Measurements from ENCODE around the gene LRP6. TPM values are rescaled to one million over a fixed set of nuclear protein-coding genes. Genes with fewer than 3 reads are reported as not detected.

LRP6 gene
- total RNA-seq, 1 experiment from 2014 or later = 62.4 TPM

DNA sequence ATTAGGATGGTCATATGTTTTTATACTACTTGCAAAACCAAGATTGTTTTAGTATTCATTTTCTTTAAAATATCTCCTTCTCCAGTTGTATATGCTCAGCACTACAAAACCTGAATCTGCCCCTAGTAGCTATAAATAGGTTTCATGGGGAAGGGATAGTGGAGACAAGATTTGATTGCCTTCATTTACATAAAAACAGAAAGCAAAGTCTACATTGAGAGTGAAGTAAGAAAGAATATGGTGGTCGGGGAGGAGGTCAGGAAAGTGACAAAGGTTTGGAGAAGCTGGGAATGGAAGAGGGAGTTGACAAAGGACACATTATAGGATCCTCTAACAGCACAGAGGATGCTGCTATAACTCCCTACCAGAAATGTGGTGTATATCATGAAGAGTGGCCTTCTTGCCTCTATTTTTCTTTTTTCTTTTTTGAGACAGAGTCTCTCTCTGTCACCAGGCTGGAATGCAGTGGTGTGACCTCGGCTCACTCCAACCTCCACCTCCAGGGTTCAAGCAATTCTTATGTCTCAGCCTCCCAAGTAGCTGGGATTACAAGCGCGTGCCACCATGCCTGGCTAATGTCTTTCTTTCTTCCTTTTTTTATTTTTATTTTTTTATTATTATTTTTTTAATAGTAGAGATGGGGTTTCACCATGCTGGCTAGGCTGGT is 6.6 kb upstream of the LRP6 start:
- Histone ChIP-seq H2BK20ac (ENCODE audit: low read depth, low read length, poor library complexity, severe bottlenecking) (no peak overlapping the region), H3T11ph (ENCODE audit: low read length) (no peak overlapping the region), H3K23ac (ENCODE audit: insufficient read length, low read depth, low read length) (no peak overlapping the region), H3K27ac (ENCODE audit: insufficient read length, low read depth, low read length) (no peak overlapping the region), H3K14ac (ENCODE audit: insufficient read depth, low read length) (no peak overlapping the region), H3K23me2 (ENCODE audit: insufficient read length, low read depth, low read length, poor library complexity, severe bottlenecking) (no peaks in the 10 kb centered on the region), H2AFZ (ENCODE audit: low read length) (no peak overlapping the region), H3K4ac (ENCODE audit: low read depth, low read length) (no peak overlapping the region), H4K20me1 (ENCODE audit: control insufficient read depth, insufficient read depth, insufficient read length) (no peaks in the 10 kb centered on the region), H4K8ac (replicated peaks; ENCODE audit: insufficient read length, low read depth, low read length) (no peak overlapping the region), H3K4me2 (ENCODE audit: insufficient read depth, insufficient read length, low read length) (no peak overlapping the region), H2BK5ac (ENCODE audit: insufficient read length, low read length) (no peak overlapping the region), H3K27me3 (ENCODE audit: insufficient read depth, low read length) (no peaks in the 10 kb centered on the region), H3K9me3 (ENCODE audit: control insufficient read depth, low read depth, low read length) (no peaks in the 10 kb centered on the region), H3K4me1 (ENCODE audit: insufficient read depth, low read length) (no peaks in the 10 kb centered on the region), H2BK120ac (ENCODE audit: low read depth, low read length, poor library complexity, severe bottlenecking) (no peak overlapping the region), H3K56ac (ENCODE audit: insufficient read length, low read depth, low read length) (no peak overlapping the region), H2BK12ac (ENCODE audit: insufficient read length, low read depth, low read length) (no peak overlapping the region), H3K18ac (ENCODE audit: insufficient read length, low read depth, low read length) (no peak overlapping the region), H2AK5ac (ENCODE audit: insufficient read length, low read length) (no peak overlapping the region), H3K9ac (ENCODE audit: extremely low read depth, insufficient read length, low read length) (no peak overlapping the region), H3K79me2 (ENCODE audit: insufficient read depth, low read length) (no peaks in the 10 kb centered on the region), H4K5ac (ENCODE audit: insufficient read length, low read depth, low read length) (no peak overlapping the region), H2BK15ac (ENCODE audit: low read depth, low read length) (no peak overlapping the region), H4K91ac (ENCODE audit: insufficient read length, low read depth, low read length) (no peak overlapping the region), H3K79me1 (ENCODE audit: insufficient read depth, low read depth, low read length, poor library complexity, severe bottlenecking) (no peaks in the 10 kb centered on the region)
- peaks cover 7 to 14% of the 10 kb centered on the region in 2 experiments; a peak in 4 of 5 replicates for H3K9me3 Mint-ChIP-seq
- peaks cover 16 to 18% of the 10 kb centered on the region in 2 experiments for H3K4me1 Mint-ChIP-seq
- H3K27ac Mint-ChIP-seq = peak overlapping the region in 1 of 3 experiments; percentile 41; a peak in 1 of 7 replicates
- TF ChIP-seq, protein P1, sequence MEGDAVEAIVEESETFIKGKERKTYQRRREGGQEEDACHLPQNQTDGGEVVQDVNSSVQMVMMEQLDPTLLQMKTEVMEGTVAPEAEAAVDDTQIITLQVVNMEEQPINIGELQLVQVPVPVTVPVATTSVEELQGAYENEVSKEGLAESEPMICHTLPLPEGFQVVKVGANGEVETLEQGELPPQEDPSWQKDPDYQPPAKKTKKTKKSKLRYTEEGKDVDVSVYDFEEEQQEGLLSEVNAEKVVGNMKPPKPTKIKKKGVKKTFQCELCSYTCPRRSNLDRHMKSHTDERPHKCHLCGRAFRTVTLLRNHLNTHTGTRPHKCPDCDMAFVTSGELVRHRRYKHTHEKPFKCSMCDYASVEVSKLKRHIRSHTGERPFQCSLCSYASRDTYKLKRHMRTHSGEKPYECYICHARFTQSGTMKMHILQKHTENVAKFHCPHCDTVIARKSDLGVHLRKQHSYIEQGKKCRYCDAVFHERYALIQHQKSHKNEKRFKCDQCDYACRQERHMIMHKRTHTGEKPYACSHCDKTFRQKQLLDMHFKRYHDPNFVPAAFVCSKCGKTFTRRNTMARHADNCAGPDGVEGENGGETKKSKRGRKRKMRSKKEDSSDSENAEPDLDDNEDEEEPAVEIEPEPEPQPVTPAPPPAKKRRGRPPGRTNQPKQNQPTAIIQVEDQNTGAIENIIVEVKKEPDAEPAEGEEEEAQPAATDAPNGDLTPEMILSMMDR (conservative IDR thresholded peaks at IDR 0.05) = no peak
- H3K27me3 Mint-ChIP-seq (ENCODE audit: low read depth) = no peaks in the 10 kb centered on the region
- H3K36me3 Mint-ChIP-seq (ENCODE audit: insufficient read depth in 1 of 3, low read depth in 3 of 3) = peaks cover 0 to 15% (median 3%) of the 10 kb centered on the region in 3 experiments; a peak in 2 of 7 replicates
- no peak overlapping the region for H3K4me3 Mint-ChIP-seq
- WGBS (ENCODE audit: extremely low coverage, insufficient read length, low lambda C conversion rate) = 100% methylated on average over 1 of the region's 4 CpGs
- DNase-seq = no peak
